OCI-LY7 (cell line): ENCODE data around the gene ZNF451. TPM values are rescaled to one million over a fixed set of nuclear protein-coding genes. Genes with fewer than 3 reads are reported as not detected.

Experiments
- BruUV-seq: library from RNA; stranded (reverse); fragments of 400-500 nt; replicated peaks from 2 replicates; lab custom pipeline; 2021; lab: Mats Ljungman, UMichigan
- CTCF ChIA-PET: fragments of 300-600 bp; sonication (Branson Sonifier 250); formaldehyde crosslinking; loops from one replicate; lab custom pipeline; 2022; ENCODE audit warnings: antibody characterized with exemption; ENCODE audit not compliant: unreplicated experiment; lab: Charles Lee
- POLR2A ChIA-PET: fragments of 300-600 bp; sonication (Branson Sonifier 250); formaldehyde crosslinking; loops from one replicate; lab custom pipeline; 2022; ENCODE audit warnings: antibody characterized with exemption; lab: Charles Lee
- DNase-seq: peaks from one replicate; pipeline ENCODE4 v3.0.0-alpha.2; 2015; ENCODE audit warnings: low spot score
- H2AFZ ChIP-seq: fragments of 200-600 bp; sonication (generic), shearing (Covaris generic); 2 replicates; pipeline ENCODE4 v1.6.1; 2014; ENCODE audit warnings: mild to moderate bottlenecking, antibody characterized with exemption, low read length, moderate library complexity
- H3K27ac ChIP-seq: fragments of 200-600 bp; sonication (generic); 2 replicates; pipeline ENCODE4 v1.5.1; 2014; ENCODE audit warnings: mixed run types, low read depth, mild to moderate bottlenecking, moderate library complexity, low read length, inconsistent platforms; ENCODE audit not compliant: poor library complexity, severe bottlenecking
- H3K36me3 ChIP-seq: fragments of 200-600 bp; sonication (generic); 2 replicates; pipeline ENCODE4 v1.6.1; 2014; ENCODE audit warnings: mild to moderate bottlenecking, antibody characterized with exemption, low read length, moderate library complexity, mixed read lengths; ENCODE audit not compliant: insufficient read depth
- H3K4me1 ChIP-seq: fragments of 200-600 bp; sonication (generic); 2 replicates; pipeline ENCODE4 v1.5.1; 2014; ENCODE audit warnings: mild to moderate bottlenecking, low read length; ENCODE audit not compliant: insufficient read depth, poor library complexity, severe bottlenecking
- H3K4me2 ChIP-seq: fragments of 200-600 bp; sonication (generic); 2 replicates; pipeline ENCODE4 v1.6.1; 2014; ENCODE audit warnings: mild to moderate bottlenecking, low read length
- H3K4me3 ChIP-seq: fragments of 200-600 bp; sonication (generic); 2 replicates; pipeline ENCODE4 v1.5.1; 2014; ENCODE audit warnings: mild to moderate bottlenecking, low read depth, low read length; ENCODE audit not compliant: poor library complexity, severe bottlenecking
- H3K79me2 ChIP-seq: fragments of 200-600 bp; sonication (generic); 2 replicates; pipeline ENCODE4 v1.6.1; 2016; ENCODE audit warnings: low read depth, mild to moderate bottlenecking, low read length, moderate library complexity, mixed read lengths; ENCODE audit not compliant: insufficient read depth
- H3K9me2 ChIP-seq: fragments of 200-600 bp; sonication (generic); 2 replicates; pipeline ENCODE4 v1.6.1; 2016; ENCODE audit warnings: mild to moderate bottlenecking, low read length, mixed read lengths; ENCODE audit not compliant: insufficient read depth
- H3K9me3 ChIP-seq: fragments of 200-600 bp; sonication (generic); 2 replicates; pipeline ENCODE4 v1.6.1; 2014; ENCODE audit warnings: mild to moderate bottlenecking, mixed run types, low read length, mixed read lengths
- H4K20me1 ChIP-seq: fragments of 200-600 bp; sonication (generic); 2 replicates; pipeline ENCODE4 v1.6.1; 2014; ENCODE audit warnings: mild to moderate bottlenecking, antibody characterized with exemption, low read length, moderate library complexity, mixed read lengths; ENCODE audit not compliant: insufficient read depth
- CTCF ChIP-seq: fragments of 200-600 bp; sonication (generic); conservative IDR thresholded peaks from 2 replicates; pipeline ENCODE4 v1.5.1; 2014; ENCODE audit warnings: mild to moderate bottlenecking, antibody characterized with exemption, low read length, moderate library complexity, mixed read lengths
- EZH2phosphoT487 ChIP-seq: fragments of 200-600 bp; sonication (generic); IDR thresholded peaks from 2 replicates; pipeline ENCODE4 v1.6.1; 2018; ENCODE audit warnings: low read depth, borderline replicate concordance, mild to moderate bottlenecking, mixed run types, antibody characterized with exemption, low read length, moderate library complexity, mixed read lengths
- intact Hi-C: fragments of 100-400 bp; cut with micrococcal nuclease; formaldehyde crosslinking; loops from one replicate; pipeline ENCODE4 v1.10.0; 2022; ENCODE audit not compliant: unreplicated experiment
- total RNA-seq, 2 experiments: library from RNA; depleted of rRNA in 1 of 2; stranded (reverse); fragments of >200 nt in 1 of 2; shearing (Covaris generic) in 1 of 2; gene quantifications; 2 replicates each; pipeline ENCODE4 v1.2.3, GENCODE V29; 2014 to 2022

ZNF451 gene
- total RNA-seq, 2 experiments from 2014 or later = 50.0 to 66.7 TPM

GRCh38 chr6:57174511-57174907 is 84.5 kb downstream of the ZNF451 start:
- H3K79me2 ChIP-seq = peaks cover 69% of the 10 kb centered on the region
- peaks cover 34% of the 10 kb centered on the region; the same call in 1 of the 2 replicates for H3K36me3 ChIP-seq
- H3K4me2 ChIP-seq = peak overlapping the region; percentile 85
- H4K20me1 ChIP-seq = peaks cover 22% of the 10 kb centered on the region
- ChIA-PET CTCF (no interaction called here), POLR2A (interaction anchor here (1.0 kb wide), 1 partner anchor 17 kb away, joined by 3 read pairs; no protein-coding TSS in a partner anchor)
- no peaks in the 10 kb centered on the region for H3K9me2 ChIP-seq
- BruUV-seq = no TSS peak
- intact Hi-C loops = loop anchor here (5.0 kb wide), 1 partner anchor 67 kb away; no protein-coding TSS in a partner anchor
- no peak for DNase-seq
- H3K4me3 ChIP-seq = peak overlapping the region; percentile 88
- no peaks in the 10 kb centered on the region for H3K9me3 ChIP-seq
- no peak overlapping the region for H2AFZ ChIP-seq
- TF ChIP-seq EZH2phosphoT487 = no peak
- TF ChIP-seq CTCF = no peak
- peaks cover 20% of the 10 kb centered on the region for H3K4me1 ChIP-seq
- peak overlapping the region; percentile 82 for H3K27ac ChIP-seq

- H3K79me2 ChIP-seq = peaks cover 86% of the 10 kb centered on the region
- ChIA-PET CTCF (no interaction called here), POLR2A (interaction anchor here (0.7 to 1.0 kb wide), 3 partner anchors 12 to 38 kb away, joined by 3 to 4 read pairs (median 3); no protein-coding TSS in a partner anchor)
- intact Hi-C loops = no loop called here
- H3K4me2 ChIP-seq = no peak overlapping the region
- H3K4me1 ChIP-seq = peaks cover 12% of the 10 kb centered on the region
- no peak for TF ChIP-seq CTCF
- no TSS peak for BruUV-seq
- no peak for DNase-seq
- H3K27ac ChIP-seq = no peak overlapping the region
- H3K9me2 ChIP-seq = no peaks in the 10 kb centered on the region
- no peaks in the 10 kb centered on the region for H3K9me3 ChIP-seq
- H4K20me1 ChIP-seq = peaks cover 22% of the 10 kb centered on the region
- no peak overlapping the region for H2AFZ ChIP-seq
- H3K36me3 ChIP-seq = peaks cover 56% of the 10 kb centered on the region
- H3K4me3 ChIP-seq = no peak overlapping the region
Observed at GRCh38 chr6:57177545-57178265, 87.7 kb downstream of the ZNF451 start.

GRCh38 chr6:57180596-57180995 is 90.6 kb downstream of the ZNF451 start:
- H3K4me1 ChIP-seq = no peaks in the 10 kb centered on the region
- no peak for DNase-seq
- peaks cover 11% of the 10 kb centered on the region; the same call in 1 of the 2 replicates for H4K20me1 ChIP-seq
- TF ChIP-seq CTCF (no peak), EZH2phosphoT487 (no peak)
- no peak overlapping the region for H3K27ac ChIP-seq
- BruUV-seq = no TSS peak
- peaks cover 72% of the 10 kb centered on the region for H3K36me3 ChIP-seq
- H2AFZ ChIP-seq = no peak overlapping the region
- no peaks in the 10 kb centered on the region for H3K9me3 ChIP-seq
- POLR2A ChIA-PET = no interaction called here
- no peak overlapping the region for H3K4me3 ChIP-seq
- H3K4me2 ChIP-seq = no peak overlapping the region
- no peaks in the 10 kb centered on the region for H3K9me2 ChIP-seq
- H3K79me2 ChIP-seq = peaks cover 57% of the 10 kb centered on the region
- CTCF ChIA-PET = no interaction called here
- intact Hi-C loops = no loop called here
